Measurements from ENCODE around the gene CIDEB.

Gene CIDEB

DNA sequence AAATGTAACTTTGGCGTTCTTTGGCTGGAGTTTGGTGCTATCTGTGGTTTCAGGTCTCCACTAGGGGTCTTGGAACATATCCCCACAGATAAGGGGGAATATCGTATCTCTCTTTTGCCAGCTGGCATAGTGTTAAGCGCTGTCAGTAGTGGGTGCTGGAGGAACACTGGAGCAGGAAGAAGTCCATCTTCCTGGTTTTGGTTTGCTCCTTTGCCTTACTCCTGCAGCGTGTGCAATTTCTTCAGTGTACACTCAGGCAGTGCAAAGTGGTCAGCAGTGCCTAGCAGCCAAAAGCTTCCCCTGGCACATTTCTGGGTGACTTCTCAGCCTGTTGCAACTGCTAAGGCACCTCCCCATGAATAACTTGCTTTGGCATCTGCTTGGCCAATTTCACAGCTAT lies 43.7 kb upstream of the CIDEB start:
- ATAC-seq: peak; percentile 84
- TF ChIP-seq, protein P1, sequence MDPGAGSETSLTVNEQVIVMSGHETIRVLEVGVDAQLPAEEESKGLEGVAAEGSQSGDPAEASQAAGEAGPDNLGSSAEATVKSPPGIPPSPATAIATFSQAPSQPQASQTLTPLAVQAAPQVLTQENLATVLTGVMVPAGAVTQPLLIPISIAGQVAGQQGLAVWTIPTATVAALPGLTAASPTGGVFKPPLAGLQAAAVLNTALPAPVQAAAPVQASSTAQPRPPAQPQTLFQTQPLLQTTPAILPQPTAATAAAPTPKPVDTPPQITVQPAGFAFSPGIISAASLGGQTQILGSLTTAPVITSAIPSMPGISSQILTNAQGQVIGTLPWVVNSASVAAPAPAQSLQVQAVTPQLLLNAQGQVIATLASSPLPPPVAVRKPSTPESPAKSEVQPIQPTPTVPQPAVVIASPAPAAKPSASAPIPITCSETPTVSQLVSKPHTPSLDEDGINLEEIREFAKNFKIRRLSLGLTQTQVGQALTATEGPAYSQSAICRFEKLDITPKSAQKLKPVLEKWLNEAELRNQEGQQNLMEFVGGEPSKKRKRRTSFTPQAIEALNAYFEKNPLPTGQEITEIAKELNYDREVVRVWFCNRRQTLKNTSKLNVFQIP (CRISPR knock-in tag; IDR thresholded peaks at IDR 0.05; ENCODE audit: borderline replicate concordance, low read depth): no peak
- TF ChIP-seq ZFP3 (CRISPR knock-in tag; IDR thresholded peaks at IDR 0.05) (no peak), TCF4 (CRISPR knock-in tag; IDR thresholded peaks at IDR 0.05; ENCODE audit: borderline replicate concordance) (no peak), ISL1 (CRISPR knock-in tag; IDR thresholded peaks at IDR 0.05) (no peak), PPARA (CRISPR knock-in tag; IDR thresholded peaks at IDR 0.05; ENCODE audit: borderline replicate concordance) (no peak), RARB (CRISPR knock-in tag; IDR thresholded peaks at IDR 0.05) (no peak), CSDC2 (CRISPR knock-in tag; IDR thresholded peaks at IDR 0.05) (no peak), GLIS3 (CRISPR knock-in tag; IDR thresholded peaks at IDR 0.05) (no peak), BACH2 (CRISPR knock-in tag; IDR thresholded peaks at IDR 0.05; ENCODE audit: borderline replicate concordance) (no peak), TOX (CRISPR knock-in tag; IDR thresholded peaks at IDR 0.05; ENCODE audit: borderline replicate concordance) (no peak), ARNTL (CRISPR knock-in tag; IDR thresholded peaks at IDR 0.05; ENCODE audit: borderline replicate concordance, low read depth) (no peak), ESRRG (CRISPR knock-in tag; IDR thresholded peaks at IDR 0.05) (no peak), ZNF8 (CRISPR knock-in tag; IDR thresholded peaks at IDR 0.05) (no peak)
- TF ChIP-seq, protein P2, sequence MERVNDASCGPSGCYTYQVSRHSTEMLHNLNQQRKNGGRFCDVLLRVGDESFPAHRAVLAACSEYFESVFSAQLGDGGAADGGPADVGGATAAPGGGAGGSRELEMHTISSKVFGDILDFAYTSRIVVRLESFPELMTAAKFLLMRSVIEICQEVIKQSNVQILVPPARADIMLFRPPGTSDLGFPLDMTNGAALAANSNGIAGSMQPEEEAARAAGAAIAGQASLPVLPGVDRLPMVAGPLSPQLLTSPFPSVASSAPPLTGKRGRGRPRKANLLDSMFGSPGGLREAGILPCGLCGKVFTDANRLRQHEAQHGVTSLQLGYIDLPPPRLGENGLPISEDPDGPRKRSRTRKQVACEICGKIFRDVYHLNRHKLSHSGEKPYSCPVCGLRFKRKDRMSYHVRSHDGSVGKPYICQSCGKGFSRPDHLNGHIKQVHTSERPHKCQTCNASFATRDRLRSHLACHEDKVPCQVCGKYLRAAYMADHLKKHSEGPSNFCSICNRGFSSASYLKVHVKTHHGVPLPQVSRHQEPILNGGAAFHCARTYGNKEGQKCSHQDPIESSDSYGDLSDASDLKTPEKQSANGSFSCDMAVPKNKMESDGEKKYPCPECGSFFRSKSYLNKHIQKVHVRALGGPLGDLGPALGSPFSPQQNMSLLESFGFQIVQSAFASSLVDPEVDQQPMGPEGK (CRISPR knock-in tag; IDR thresholded peaks at IDR 0.05; ENCODE audit: borderline replicate concordance): no peak
- TF ChIP-seq, protein P3, sequence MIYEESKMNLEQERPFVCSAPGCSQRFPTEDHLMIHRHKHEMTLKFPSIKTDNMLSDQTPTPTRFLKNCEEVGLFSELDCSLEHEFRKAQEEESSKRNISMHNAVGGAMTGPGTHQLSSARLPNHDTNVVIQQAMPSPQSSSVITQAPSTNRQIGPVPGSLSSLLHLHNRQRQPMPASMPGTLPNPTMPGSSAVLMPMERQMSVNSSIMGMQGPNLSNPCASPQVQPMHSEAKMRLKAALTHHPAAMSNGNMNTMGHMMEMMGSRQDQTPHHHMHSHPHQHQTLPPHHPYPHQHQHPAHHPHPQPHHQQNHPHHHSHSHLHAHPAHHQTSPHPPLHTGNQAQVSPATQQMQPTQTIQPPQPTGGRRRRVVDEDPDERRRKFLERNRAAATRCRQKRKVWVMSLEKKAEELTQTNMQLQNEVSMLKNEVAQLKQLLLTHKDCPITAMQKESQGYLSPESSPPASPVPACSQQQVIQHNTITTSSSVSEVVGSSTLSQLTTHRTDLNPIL (CRISPR knock-in tag; IDR thresholded peaks at IDR 0.05; ENCODE audit: low read depth): no peak

DNA sequence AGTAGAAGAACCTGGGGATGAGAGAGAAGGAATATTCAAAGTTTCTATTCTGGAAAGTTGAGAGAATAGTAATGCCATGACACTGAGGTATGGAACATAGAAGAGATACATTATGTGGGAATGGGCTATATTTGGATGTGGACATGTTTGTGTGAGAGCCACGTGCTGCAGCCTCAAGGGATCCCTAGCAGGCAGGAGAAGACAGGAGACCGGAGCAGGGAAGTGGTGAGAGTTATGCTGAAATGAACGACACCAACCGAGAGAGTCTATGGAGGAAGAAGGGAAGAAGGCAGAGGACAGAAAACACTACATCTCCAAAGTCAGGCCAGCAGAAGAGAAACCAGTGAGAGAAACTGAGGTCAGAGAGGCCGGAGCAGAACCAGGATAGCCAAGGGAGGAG lies 42.0 kb upstream of the CIDEB start:
- no peak for ATAC-seq

DNA sequence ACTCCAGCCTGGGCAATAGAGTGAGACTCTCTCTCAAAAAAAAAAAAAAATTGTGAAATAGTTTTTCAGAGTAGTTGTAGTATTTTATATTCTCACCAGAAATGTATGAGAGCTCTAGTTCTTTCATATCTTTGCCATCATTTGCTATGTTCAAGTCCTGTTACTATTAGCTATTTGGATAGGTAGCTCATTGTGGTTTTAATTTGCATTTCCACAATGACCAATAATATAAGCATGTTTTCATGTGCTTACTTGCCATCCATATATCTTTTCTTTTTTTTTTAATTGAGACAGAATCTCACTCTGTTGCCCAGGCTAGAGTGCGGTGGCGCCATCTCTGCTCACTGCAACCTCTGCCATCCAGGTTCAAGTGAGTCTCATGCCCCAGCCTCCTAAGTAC lies 40.4 kb upstream of the CIDEB start:
- no peak for ATAC-seq
- no peak for TF ChIP-seq SNAI2 (CRISPR knock-in tag; IDR thresholded peaks at IDR 0.05)
- no peak for TF ChIP-seq OSR1 (CRISPR knock-in tag; IDR thresholded peaks at IDR 0.05)
- TF ChIP-seq, protein P4, sequence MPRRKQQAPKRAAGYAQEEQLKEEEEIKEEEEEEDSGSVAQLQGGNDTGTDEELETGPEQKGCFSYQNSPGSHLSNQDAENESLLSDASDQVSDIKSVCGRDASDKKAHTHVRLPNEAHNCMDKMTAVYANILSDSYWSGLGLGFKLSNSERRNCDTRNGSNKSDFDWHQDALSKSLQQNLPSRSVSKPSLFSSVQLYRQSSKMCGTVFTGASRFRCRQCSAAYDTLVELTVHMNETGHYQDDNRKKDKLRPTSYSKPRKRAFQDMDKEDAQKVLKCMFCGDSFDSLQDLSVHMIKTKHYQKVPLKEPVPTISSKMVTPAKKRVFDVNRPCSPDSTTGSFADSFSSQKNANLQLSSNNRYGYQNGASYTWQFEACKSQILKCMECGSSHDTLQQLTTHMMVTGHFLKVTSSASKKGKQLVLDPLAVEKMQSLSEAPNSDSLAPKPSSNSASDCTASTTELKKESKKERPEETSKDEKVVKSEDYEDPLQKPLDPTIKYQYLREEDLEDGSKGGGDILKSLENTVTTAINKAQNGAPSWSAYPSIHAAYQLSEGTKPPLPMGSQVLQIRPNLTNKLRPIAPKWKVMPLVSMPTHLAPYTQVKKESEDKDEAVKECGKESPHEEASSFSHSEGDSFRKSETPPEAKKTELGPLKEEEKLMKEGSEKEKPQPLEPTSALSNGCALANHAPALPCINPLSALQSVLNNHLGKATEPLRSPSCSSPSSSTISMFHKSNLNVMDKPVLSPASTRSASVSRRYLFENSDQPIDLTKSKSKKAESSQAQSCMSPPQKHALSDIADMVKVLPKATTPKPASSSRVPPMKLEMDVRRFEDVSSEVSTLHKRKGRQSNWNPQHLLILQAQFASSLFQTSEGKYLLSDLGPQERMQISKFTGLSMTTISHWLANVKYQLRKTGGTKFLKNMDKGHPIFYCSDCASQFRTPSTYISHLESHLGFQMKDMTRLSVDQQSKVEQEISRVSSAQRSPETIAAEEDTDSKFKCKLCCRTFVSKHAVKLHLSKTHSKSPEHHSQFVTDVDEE (CRISPR knock-in tag; IDR thresholded peaks at IDR 0.05): no peak
- TF ChIP-seq ZNF70 (CRISPR knock-in tag; IDR thresholded peaks at IDR 0.05): no peak
- TF ChIP-seq, protein P3 (CRISPR knock-in tag; IDR thresholded peaks at IDR 0.05; ENCODE audit: low read depth): no peak
- no peak for TF ChIP-seq ZFP30 (CRISPR knock-in tag; IDR thresholded peaks at IDR 0.05)
- no peak for TF ChIP-seq ARNTL (CRISPR knock-in tag; IDR thresholded peaks at IDR 0.05; ENCODE audit: borderline replicate concordance, low read depth)

More for the DNA sequence above, 42.0 kb upstream of the CIDEB start:
- TF ChIP-seq SNAI2 (CRISPR knock-in tag; IDR thresholded peaks at IDR 0.05) (no peak), ISL1 (CRISPR knock-in tag; IDR thresholded peaks at IDR 0.05) (no peak), GLIS3 (CRISPR knock-in tag; IDR thresholded peaks at IDR 0.05) (no peak), BACH2 (CRISPR knock-in tag; IDR thresholded peaks at IDR 0.05; ENCODE audit: borderline replicate concordance) (no peak), ZC3H10 (CRISPR knock-in tag; IDR thresholded peaks at IDR 0.05) (no peak), OSR1 (CRISPR knock-in tag; IDR thresholded peaks at IDR 0.05) (no peak), PPARA (CRISPR knock-in tag; IDR thresholded peaks at IDR 0.05; ENCODE audit: borderline replicate concordance) (no peak)
- TF ChIP-seq, protein P3 (CRISPR knock-in tag; IDR thresholded peaks at IDR 0.05; ENCODE audit: low read depth): no peak
- TF ChIP-seq, protein P2 (CRISPR knock-in tag; IDR thresholded peaks at IDR 0.05; ENCODE audit: borderline replicate concordance): no peak
- TF ChIP-seq, protein P5, sequence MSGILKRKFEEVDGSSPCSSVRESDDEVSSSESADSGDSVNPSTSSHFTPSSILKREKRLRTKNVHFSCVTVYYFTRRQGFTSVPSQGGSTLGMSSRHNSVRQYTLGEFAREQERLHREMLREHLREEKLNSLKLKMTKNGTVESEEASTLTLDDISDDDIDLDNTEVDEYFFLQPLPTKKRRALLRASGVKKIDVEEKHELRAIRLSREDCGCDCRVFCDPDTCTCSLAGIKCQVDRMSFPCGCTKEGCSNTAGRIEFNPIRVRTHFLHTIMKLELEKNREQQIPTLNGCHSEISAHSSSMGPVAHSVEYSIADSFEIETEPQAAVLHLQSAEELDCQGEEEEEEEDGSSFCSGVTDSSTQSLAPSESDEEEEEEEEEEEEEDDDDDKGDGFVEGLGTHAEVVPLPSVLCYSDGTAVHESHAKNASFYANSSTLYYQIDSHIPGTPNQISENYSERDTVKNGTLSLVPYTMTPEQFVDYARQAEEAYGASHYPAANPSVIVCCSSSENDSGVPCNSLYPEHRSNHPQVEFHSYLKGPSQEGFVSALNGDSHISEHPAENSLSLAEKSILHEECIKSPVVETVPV (CRISPR knock-in tag; IDR thresholded peaks at IDR 0.05): no peak
